ENCODE results near the gene DHX15.
"Not testable (repeated sequence)": the region's sequence is repeated elsewhere in the genome, so short reads cannot be mapped to it uniquely, and the experiment has no call there.

Gene DHX15

GRCh38 chr4:24537025-24537424 lies 47.3 kb downstream of the DHX15 start:
- no peak for DNase-seq

GRCh38 chr4:24535399-24535798 lies 49.0 kb downstream of the DHX15 start:
- no peak for DNase-seq

- no peak for DNase-seq
These were observed 51.0 kb downstream of the DHX15 start for GRCh38 chr4:24533364-24533763.

- DNase-seq, result no peak
These were observed 54.8 kb downstream of the DHX15 start for GRCh38 chr4:24529555-24529954.

- DNase-seq, result no peak
These were observed 57.0 kb downstream of the DHX15 start for GRCh38 chr4:24527371-24527770.

- DNase-seq, result no peak
These were observed 62.8 kb downstream of the DHX15 start for GRCh38 chr4:24521544-24521943.

- DNase-seq, result no peak
These were observed 64.7 kb downstream of the DHX15 start for GRCh38 chr4:24519649-24520048.

GRCh38 chr4:24517676-24518075 lies 66.7 kb downstream of the DHX15 start:
- DNase-seq, result no peak

- DNase-seq, result no peak
These were observed 67.4 kb downstream of the DHX15 start for GRCh38 chr4:24516926-24517325.

GRCh38 chr4:24515698-24516097 lies 68.7 kb downstream of the DHX15 start:
- DNase-seq, result no peak

GRCh38 chr4:24514808-24515207 lies 69.5 kb downstream of the DHX15 start:
- no peak for DNase-seq

- no peak for DNase-seq
These were observed 70.6 kb downstream of the DHX15 start for GRCh38 chr4:24513718-24514117.

GRCh38 chr4:24511371-24512063 lies 72.8 kb downstream of the DHX15 start:
- DNase-seq, result no peak

- DNase-seq, result no peak
These were observed 74.3 kb downstream of the DHX15 start for GRCh38 chr4:24510091-24510490.

- DNase-seq, result no peak
These were observed 75.8 kb downstream of the DHX15 start for GRCh38 chr4:24508541-24508940.

GRCh38 chr4:24507439-24507838 lies 76.9 kb downstream of the DHX15 start:
- no peak for DNase-seq

- DNase-seq, result not testable (repeated sequence)
These were observed 81.3 kb downstream of the DHX15 start for GRCh38 chr4:24503090-24503489.

GRCh38 chr4:24497221-24497620 lies 87.1 kb downstream of the DHX15 start:
- no peak for DNase-seq

- DNase-seq, result no peak
These were observed 87.8 kb downstream of the DHX15 start for GRCh38 chr4:24496597-24496996.

GRCh38 chr4:24495388-24495787 lies 89.0 kb downstream of the DHX15 start:
- DNase-seq, result no peak

- DNase-seq, result no peak
These were observed 94.5 kb downstream of the DHX15 start for GRCh38 chr4:24489870-24490269.

GRCh38 chr4:24488399-24489164 lies 95.8 kb downstream of the DHX15 start:
- DNase-seq, result peak; percentile 22 to 55

GRCh38 chr4:24482871-24483270 lies 101.5 kb downstream of the DHX15 start:
- DNase-seq, result no peak

GRCh38 chr4:24477919-24478318 lies 106.4 kb downstream of the DHX15 start:
- no peak for DNase-seq

Data from CD4-positive, alpha-beta T cell treated with Interferon alpha-2 for 1 hour (primary cell).